ENCODE data around the gene GDF2.

Gene GDF2

GRCh38 chr10:47294057-47294456, 28.2 kb upstream of the GDF2 start:
- no peak for DNase-seq

GRCh38 chr10:47294501-47294900, 27.8 kb upstream of the GDF2 start:
- DNase-seq, result no peak

GRCh38 chr10:47295411-47295810, 26.8 kb upstream of the GDF2 start:
- DNase-seq, result no peak

GRCh38 chr10:47296156-47296894, 25.9 kb upstream of the GDF2 start:
- no peak for DNase-seq

- DNase-seq, result no peak
Observed at GRCh38 chr10:47296941-47297340, 25.3 kb upstream of the GDF2 start.

- no peak for DNase-seq
Observed at GRCh38 chr10:47297866-47298540, 24.3 kb upstream of the GDF2 start.

- no peak for DNase-seq
Observed at GRCh38 chr10:47298715-47299114, 23.5 kb upstream of the GDF2 start.

GRCh38 chr10:47299611-47300428, 22.4 kb upstream of the GDF2 start, which contains the start of gene GDF10:
Gene GDF10, plus strand, starts transcription at chr10:47300197. Its CDS starts 455 bp downstream, at chr10:47300652.
- DNase-seq, result no peak

GRCh38 chr10:47300429-47300931, 21.8 kb upstream of the GDF2 start:
- DNase-seq, result no peak

- DNase-seq, result no peak
Observed at GRCh38 chr10:47301833-47302232, 20.4 kb upstream of the GDF2 start.

DNA sequence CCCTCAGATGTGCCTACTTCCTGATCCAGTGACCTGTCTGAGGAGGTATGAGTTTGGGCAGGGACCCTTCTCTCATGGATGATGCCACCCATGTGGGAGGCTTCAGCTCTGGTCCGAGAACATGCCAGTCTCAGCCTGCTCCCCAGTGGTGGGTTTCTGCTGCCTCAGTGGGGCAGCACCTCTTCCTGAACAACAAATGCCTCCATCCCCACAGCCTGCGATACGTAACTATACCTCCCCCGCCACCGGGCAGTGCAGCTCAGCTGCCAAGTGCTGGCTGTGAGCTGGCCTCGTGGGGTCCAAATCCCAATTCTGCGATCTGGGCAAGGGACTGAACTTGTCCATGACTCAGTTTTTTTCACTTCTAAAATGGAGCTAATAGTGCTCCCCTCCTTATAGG, 19.1 kb upstream of the GDF2 start:
- no peak for DNase-seq

DNA sequence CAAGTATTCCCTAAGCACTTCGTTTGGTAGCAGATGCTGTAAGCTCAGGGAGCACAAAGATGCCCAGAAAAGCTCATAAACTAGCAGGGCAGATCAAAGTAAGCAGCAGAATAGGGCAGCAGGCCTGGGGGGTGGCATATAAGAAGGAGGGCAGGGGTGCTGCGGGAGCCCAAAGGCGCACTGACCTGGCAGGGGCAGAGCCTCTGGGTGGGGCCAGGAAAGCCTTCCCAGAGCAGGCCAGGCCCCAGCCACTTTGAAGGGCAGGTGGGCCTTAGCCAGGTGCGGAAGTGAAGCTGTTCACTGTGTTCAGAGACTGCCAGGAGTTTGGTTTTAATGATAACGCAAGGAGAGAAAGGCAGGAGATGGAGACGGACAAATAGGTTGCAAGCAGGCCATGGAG, 18.4 kb upstream of the GDF2 start:
- DNase-seq, result no peak

- DNase-seq, result no peak
Observed at GRCh38 chr10:47305566-47305965, 16.7 kb upstream of the GDF2 start.

DNA sequence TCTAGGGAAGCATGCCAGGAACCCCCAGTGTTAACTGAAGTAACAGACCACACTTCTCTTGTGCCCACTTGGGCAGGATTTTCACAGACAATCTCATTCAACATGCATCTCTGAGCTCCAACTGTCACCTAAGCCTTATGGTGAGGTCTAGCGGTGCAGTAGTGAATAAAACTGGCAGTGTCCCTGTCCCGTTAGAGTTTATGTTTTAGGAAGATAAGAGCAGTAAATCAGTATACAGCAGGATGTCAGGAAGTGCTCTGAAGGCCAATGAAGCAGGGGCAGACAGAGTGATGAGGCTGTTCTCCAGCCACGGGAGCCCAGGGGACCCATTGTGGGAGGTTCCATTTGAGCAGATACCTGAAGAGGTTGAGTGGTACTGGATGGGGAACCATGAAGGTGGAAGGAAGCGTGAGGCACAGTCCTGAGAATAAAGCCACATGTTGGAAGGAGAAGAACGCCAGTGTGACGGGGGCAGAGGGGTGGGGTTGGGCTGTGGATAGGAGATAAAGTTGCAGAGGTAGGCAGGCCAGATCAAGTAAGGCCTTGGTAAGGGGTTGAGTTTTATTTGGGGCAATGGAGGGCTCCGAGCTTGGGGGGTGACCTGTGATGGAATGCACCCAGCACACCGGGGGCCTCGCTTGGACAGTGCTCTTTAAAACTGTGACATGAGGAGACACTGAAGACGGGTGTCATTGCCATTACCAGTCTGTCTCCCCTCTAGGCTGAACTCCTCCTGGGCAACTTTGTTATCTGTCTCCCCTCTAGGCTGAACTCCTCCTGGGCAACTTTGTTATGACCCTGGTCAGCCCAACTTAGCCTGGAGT, 15.7 kb upstream of the GDF2 start:
- DNase-seq, result no peak

GRCh38 chr10:47307381-47307780, 14.9 kb upstream of the GDF2 start:
- DNase-seq, result no peak

GRCh38 chr10:47308775-47309174, 13.5 kb upstream of the GDF2 start:
- no peak for DNase-seq

DNA sequence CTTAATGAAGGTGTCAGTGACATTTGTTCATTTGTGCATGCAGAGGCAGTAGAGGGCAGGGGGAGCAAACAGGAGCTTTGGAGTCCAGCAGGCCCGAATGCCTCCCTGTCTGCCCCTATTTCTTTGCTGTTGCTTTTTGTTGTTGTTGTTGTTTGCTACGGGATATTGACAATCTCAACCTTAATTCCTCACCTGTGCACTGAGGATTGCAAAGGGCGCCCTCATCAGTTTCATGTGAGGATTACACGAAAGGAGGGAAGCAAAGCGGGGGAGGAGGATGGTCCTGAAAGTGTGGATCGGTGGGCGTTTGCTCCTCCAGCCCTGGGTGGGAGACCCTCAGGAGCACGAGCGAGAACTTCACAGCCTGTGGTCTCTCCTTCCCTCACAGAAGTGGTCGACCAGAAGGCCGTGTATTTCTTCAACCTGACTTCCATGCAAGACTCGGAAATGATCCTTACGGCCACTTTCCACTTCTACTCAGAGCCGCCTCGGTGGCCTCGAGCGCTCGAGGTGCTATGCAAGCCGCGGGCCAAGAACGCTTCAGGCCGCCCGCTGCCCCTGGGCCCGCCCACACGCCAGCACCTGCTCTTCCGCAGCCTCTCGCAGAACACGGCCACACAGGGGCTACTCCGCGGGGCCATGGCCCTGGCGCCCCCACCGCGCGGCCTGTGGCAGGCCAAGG, 12.7 kb upstream of the GDF2 start:
- no peak for DNase-seq

DNA sequence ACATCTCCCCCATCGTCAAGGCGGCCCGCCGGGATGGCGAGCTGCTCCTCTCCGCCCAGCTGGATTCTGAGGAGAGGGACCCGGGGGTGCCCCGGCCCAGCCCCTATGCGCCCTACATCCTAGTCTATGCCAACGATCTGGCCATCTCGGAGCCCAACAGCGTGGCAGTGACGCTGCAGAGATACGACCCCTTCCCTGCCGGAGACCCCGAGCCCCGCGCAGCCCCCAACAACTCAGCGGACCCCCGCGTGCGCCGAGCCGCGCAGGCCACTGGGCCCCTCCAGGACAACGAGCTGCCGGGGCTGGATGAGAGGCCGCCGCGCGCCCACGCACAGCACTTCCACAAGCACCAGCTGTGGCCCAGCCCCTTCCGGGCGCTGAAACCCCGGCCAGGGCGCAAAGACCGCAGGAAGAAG, 12.2 kb upstream of the GDF2 start:
- no peak for DNase-seq

DNA sequence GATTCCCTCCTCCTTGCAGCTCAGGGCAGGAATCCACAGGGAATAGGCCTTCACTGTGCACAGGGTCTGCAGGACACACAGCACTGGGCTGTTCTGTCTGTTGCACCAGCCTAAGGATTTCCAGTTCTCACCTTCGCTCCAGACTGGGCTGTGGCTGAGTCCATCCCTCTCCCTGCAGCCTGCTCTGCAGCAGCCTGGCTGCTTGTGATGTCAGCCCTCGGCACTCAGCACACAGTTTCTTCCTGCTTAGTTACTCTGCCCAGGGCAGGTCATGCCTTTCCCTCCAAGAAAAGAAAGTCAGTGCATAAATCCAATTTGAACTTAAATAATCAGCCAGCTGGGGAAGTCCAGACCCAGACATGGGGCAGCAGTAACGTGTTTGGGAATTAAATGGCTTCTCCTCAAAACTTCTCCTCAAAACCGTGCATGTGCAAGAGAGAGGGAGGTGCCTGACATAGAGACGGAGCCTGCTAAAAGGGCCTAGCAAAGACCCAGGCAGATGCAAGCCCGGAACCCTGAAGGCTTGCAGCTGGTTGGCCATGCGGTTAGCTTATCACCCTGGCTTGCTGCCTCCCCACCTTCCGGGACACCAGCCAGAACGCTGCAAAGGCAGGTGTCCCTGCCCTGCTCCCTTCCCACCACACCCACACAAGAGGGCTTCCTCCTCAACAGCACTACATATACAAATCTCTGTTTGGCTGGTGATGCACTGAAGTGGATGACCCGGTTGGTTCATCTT, 10.9 kb upstream of the GDF2 start:
- no peak for DNase-seq

- peak; percentile 67 for DNase-seq
Observed at GRCh38 chr10:47311932-47312662, 10.2 kb upstream of the GDF2 start.
